GM15510 (cell line): ENCODE measurements around the gene ELMO1.

ENCODE experiments used
- POLR2A ChIP-seq: IDR thresholded peaks from 3 replicates; pipeline ENCODE4 v1.6.1; 2011; ENCODE audit warnings: borderline replicate concordance; ENCODE audit not compliant: insufficient read length; ENCODE audit errors: extremely low read depth

The ELMO1 gene

GRCh38 chr7:37151741-37152413 is 296.8 kb downstream of the ELMO1 start:
- no peak for TF ChIP-seq POLR2A

GRCh38 chr7:37150856-37151255 is 297.8 kb downstream of the ELMO1 start:
- no peak for TF ChIP-seq POLR2A

- no peak for TF ChIP-seq POLR2A
Observed at GRCh38 chr7:37150180-37150579, 298.5 kb downstream of the ELMO1 start.

GRCh38 chr7:37149773-37150124 is 298.9 kb downstream of the ELMO1 start:
- TF ChIP-seq POLR2A = no peak

- no peak for TF ChIP-seq POLR2A
Observed at GRCh38 chr7:37149051-37149772, 299.5 kb downstream of the ELMO1 start.

- no peak for TF ChIP-seq POLR2A
Observed at GRCh38 chr7:37145682-37146081, 303.0 kb downstream of the ELMO1 start.

- TF ChIP-seq POLR2A = no peak
Observed at GRCh38 chr7:37144423-37144822, 304.2 kb downstream of the ELMO1 start.

GRCh38 chr7:37142958-37143357 is 305.7 kb downstream of the ELMO1 start:
- TF ChIP-seq POLR2A = no peak

GRCh38 chr7:37141742-37142141 is 306.9 kb downstream of the ELMO1 start:
- no peak for TF ChIP-seq POLR2A

- no peak for TF ChIP-seq POLR2A
Observed at GRCh38 chr7:37131855-37132254, 316.8 kb downstream of the ELMO1 start.

- no peak for TF ChIP-seq POLR2A
Observed at GRCh38 chr7:37129035-37129425, 319.6 kb downstream of the ELMO1 start.

- no peak for TF ChIP-seq POLR2A
Observed at GRCh38 chr7:37128327-37129034, 320.2 kb downstream of the ELMO1 start.

- TF ChIP-seq POLR2A = no peak
Observed at GRCh38 chr7:37119296-37119860, 329.3 kb downstream of the ELMO1 start.

- no peak for TF ChIP-seq POLR2A
Observed at GRCh38 chr7:37118004-37118403, 330.7 kb downstream of the ELMO1 start.

- TF ChIP-seq POLR2A = no peak
Observed at GRCh38 chr7:37117292-37117691, 331.4 kb downstream of the ELMO1 start.

GRCh38 chr7:37116093-37116701 is 332.5 kb downstream of the ELMO1 start:
- no peak for TF ChIP-seq POLR2A
